ENCODE data around the gene TREML2. TPM values are rescaled to one million over a fixed set of nuclear protein-coding genes. Genes with fewer than 3 reads are reported as not detected.
"Not testable (repeated sequence)": the region's sequence is repeated elsewhere in the genome, so short reads cannot be mapped to it uniquely, and the experiment has no call there.

The TREML2 gene, protein sequence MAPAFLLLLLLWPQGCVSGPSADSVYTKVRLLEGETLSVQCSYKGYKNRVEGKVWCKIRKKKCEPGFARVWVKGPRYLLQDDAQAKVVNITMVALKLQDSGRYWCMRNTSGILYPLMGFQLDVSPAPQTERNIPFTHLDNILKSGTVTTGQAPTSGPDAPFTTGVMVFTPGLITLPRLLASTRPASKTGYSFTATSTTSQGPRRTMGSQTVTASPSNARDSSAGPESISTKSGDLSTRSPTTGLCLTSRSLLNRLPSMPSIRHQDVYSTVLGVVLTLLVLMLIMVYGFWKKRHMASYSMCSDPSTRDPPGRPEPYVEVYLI
- total RNA-seq (under 1 TPM in 2 of 6 donors, not detected in 4; 0.09 to 0.12 TPM), polyA plus RNA-seq (not detected)

DNA sequence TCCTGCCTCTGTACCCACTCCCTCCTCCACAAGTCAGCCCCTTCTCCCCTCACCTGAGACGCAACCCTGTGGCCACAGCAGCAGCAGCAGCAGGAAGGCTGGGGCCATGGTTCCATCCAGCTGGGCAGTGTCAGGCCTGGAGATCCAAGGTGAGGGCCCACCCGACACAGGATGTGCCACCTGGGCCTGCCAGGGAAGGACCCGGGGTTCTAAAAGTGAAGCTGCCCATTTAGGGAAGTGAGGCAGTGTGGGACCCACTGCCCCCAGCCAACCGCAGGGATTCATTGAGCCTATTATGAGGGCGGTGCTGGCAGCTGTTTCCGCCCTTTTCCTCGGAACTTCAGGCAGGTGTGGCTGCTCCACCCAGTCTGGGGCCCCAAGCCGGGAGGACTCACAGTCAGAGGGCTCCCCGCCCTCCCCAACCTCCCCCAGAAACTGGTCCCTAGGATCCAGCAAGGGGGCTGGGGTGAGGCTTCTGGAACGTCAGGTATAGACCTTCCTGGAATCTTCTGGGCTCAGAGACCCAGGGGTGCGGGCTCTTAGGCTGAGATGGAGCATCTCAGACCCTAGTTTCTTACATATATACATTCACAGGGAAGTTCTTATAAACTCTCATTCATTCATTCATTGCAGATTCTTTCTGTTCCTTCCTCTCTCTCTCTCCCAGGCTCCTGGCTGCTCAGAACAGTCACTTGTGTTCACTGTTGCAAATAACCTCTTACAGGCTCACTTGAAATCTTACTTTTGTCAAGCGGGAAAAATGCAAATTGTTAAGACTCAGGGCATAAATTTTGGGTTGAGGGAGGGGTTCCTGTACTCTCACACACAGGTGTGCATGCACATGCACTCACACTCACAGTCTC, at the start of gene TREML2:
TREML2 (minus strand) TSS at position 249 of the 863 bp plus-strand sequence; CDS start at position 108, 141 bp downstream.
- no peaks in the 10 kb centered on the region for H3K36me3 ChIP-seq
- no peaks in the 10 kb centered on the region for H3K27me3 ChIP-seq
- H3K27ac ChIP-seq: peak within 1 kb of the TSS in 2 of 4 donors; percentile 30 to 64
- WGBS, 2 donors: 75 to 78% methylated on average over 12 of the region's 12 CpGs
- no peak for DNase-seq
- TF ChIP-seq, protein P1, sequence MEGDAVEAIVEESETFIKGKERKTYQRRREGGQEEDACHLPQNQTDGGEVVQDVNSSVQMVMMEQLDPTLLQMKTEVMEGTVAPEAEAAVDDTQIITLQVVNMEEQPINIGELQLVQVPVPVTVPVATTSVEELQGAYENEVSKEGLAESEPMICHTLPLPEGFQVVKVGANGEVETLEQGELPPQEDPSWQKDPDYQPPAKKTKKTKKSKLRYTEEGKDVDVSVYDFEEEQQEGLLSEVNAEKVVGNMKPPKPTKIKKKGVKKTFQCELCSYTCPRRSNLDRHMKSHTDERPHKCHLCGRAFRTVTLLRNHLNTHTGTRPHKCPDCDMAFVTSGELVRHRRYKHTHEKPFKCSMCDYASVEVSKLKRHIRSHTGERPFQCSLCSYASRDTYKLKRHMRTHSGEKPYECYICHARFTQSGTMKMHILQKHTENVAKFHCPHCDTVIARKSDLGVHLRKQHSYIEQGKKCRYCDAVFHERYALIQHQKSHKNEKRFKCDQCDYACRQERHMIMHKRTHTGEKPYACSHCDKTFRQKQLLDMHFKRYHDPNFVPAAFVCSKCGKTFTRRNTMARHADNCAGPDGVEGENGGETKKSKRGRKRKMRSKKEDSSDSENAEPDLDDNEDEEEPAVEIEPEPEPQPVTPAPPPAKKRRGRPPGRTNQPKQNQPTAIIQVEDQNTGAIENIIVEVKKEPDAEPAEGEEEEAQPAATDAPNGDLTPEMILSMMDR (IDR thresholded peaks at IDR 0.05): no peak
- ATAC-seq: peak in 1 of 4 donors; percentile 22
- H3K4me1 ChIP-seq: no peaks in the 10 kb centered on the region
- H3K4me3 ChIP-seq: no peak within 1 kb of the TSS
- FAIRE-seq: no peak
- intact Hi-C loops (cut with DNase I): no loop called here
- H3K9me3 ChIP-seq: no peaks in the 10 kb centered on the region

DNA sequence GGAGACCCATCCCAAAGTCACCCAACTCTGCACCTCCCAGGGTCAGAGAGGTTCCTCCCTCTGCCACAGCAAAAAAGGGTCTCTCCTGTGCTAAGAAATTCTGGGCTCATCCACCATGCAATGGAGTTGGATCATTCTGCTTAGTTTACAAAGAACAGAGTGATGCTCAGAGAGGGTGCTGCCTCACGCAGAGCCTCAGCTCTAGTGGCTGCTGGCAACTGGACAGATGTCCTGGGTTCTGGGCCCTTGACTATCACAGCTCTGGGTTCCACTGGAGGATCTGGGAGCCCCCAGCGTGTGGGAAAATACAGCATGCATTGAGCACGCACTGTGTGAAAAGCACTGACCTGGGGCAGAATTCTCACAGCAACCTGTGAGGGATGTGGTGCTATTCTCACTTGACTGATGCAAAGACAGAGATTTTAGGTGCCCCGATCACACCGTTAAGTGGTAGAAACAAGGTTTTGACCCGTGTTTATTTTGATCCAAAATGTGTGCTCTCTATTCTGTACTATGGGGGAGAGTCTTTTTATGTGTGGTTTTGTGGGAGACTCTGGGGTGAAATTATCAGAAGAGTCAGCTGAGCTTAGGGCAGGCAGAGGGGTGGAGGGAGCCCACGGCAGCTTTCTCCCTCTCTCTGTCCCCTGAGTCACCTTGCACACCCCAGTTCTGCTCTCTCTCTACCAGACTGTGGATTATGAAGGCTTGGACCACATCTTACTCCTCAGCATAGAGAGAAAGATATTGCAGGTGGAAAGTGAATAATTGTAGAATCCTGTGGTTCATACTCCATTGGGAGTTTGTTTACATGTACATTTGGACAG, 47.1 kb upstream of the TREML2 start:
- Histone ChIP-seq H3K4me3 (no peak overlapping the region), H3K27me3 (no peaks in the 10 kb centered on the region), H3K4me1 (no peaks in the 10 kb centered on the region), H3K27ac (no peak overlapping the region), H3K9me3 (no peaks in the 10 kb centered on the region), H3K36me3 (no peaks in the 10 kb centered on the region)
- ATAC-seq: no peak
- WGBS, 2 donors: 72 to 76% methylated on average over 7 of the region's 7 CpGs
- TF ChIP-seq, protein P1 (IDR thresholded peaks at IDR 0.05): no peak
- intact Hi-C loops (cut with DNase I): no loop called here
- FAIRE-seq: no peak
- no peak for DNase-seq

DNA sequence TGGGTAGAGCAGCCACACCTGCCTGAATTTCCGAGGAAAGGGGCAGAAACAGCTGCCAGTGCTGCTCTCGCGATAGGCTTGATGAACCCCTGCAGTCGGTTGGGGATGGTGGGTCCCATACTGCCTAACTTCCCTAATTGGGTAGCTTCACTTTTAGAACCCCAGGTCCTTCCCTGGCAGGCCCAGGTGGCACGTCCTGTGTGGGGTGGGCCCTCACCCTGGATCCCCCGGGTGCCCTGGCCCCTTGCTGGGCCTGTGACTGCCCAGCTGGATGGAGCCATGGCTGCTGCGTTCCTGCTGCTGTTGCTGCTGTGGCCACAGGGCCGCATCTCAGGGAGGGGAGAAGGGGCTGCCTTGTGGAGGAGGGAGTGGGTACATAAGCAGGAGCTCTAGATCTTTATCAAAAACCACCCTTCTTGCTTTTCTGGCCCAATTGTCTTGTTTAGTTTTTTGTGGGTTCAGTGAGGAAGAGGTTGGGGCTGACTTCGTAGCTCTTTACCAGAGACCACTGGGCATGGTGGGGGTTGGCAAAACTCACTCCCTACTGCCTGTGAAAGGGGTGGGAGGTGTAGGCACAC, 46.4 kb upstream of the TREML2 start:
- FAIRE-seq (no peak), DNase-seq (no peak), ATAC-seq (no peak)
- Histone ChIP-seq H3K27ac (no peak overlapping the region), H3K4me1 (no peaks in the 10 kb centered on the region), H3K4me3 (no peak overlapping the region), H3K27me3 (no peaks in the 10 kb centered on the region), H3K9me3 (no peaks in the 10 kb centered on the region), H3K36me3 (no peaks in the 10 kb centered on the region)
- TF ChIP-seq, protein P1 (IDR thresholded peaks at IDR 0.05): no peak
- WGBS, 2 donors: 62 to 72% methylated on average over 9 of the region's 9 CpGs
- intact Hi-C loops (cut with DNase I): no loop called here

DNA sequence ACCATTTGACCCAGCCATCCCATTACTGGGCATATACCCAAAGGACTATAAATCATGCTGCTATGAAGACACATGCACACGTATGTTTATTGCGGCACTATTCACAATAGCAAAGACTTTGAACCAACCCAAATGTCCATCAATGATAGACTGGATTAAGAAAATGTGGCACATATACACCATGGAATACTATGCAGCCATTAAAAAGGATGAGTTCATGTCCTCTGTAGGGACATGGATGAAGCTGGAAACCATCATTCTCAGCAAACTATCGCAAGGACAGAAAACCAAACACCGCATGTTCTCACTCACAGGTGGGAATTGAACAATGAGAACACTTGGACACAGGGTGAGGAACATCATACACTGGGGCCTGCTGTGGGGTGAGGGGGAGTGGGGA, 45.6 kb upstream of the TREML2 start:
- H3K27me3 ChIP-seq; H3K4me3 ChIP-seq; FAIRE-seq; H3K27ac ChIP-seq; H3K36me3 ChIP-seq; H3K9me3 ChIP-seq; H3K4me1 ChIP-seq; intact Hi-C loops (cut with DNase I); DNase-seq; ATAC-seq: not testable (repeated sequence)
- 88 to 89% methylated on average over 3 to 4 of the region's 4 CpGs for WGBS, 2 donors

All from pancreas (tissue), 10 donors.